ENCODE results near the gene MRPL43.

The MRPL43 gene

GRCh38 chr10:100948916-100949315 is 38.4 kb downstream of the MRPL43 start:
- no peak for TF ChIP-seq EZH2phosphoT487 (IDR thresholded peaks at IDR 0.05; ENCODE audit: borderline replicate concordance)
- no peak for TF ChIP-seq CTCF (conservative IDR thresholded peaks at IDR 0.05; ENCODE audit: low read length)
- Histone ChIP-seq H3K9me2 (replicated peaks; ENCODE audit: low read depth, low read length) (no peaks in the 10 kb centered on the region), H3K4me3 (ENCODE audit: low read length, poor library complexity, severe bottlenecking) (no peak overlapping the region), H3K36me3 (ENCODE audit: insufficient read depth, low read length) (peaks cover 74% of the 10 kb centered on the region), H3K9me3 (ENCODE audit: insufficient read depth, low read depth, low read length) (no peaks in the 10 kb centered on the region), H3F3A (ENCODE audit: low read depth) (peaks cover under 1% of the 10 kb centered on the region; the same call in 1 of the 2 replicates), H3K9ac (ENCODE audit: low read depth, low read length, poor library complexity, severe bottlenecking) (no peak overlapping the region), H3K4me2 (ENCODE audit: low read depth, low read length, poor library complexity, severe bottlenecking) (no peak overlapping the region), H3K27me3 (ENCODE audit: insufficient read depth, low read length, poor library complexity, severe bottlenecking) (no peaks in the 10 kb centered on the region), H3K4me1 (ENCODE audit: insufficient read depth, low read length, poor library complexity, severe bottlenecking) (peaks cover under 1% of the 10 kb centered on the region), H3K79me2 (ENCODE audit: insufficient read depth, low read length) (no peaks in the 10 kb centered on the region), H2AFZ (ENCODE audit: low read length) (no peak overlapping the region), H4K20me1 (ENCODE audit: insufficient read depth, low read length, poor library complexity, severe bottlenecking) (no peaks in the 10 kb centered on the region)

GRCh38 chr10:100945754-100946153 is 41.5 kb downstream of the MRPL43 start:
- Histone ChIP-seq H3K9ac (ENCODE audit: low read depth, low read length, poor library complexity, severe bottlenecking) (no peak overlapping the region), H3K9me2 (replicated peaks; ENCODE audit: low read depth, low read length) (no peaks in the 10 kb centered on the region), H3K9me3 (ENCODE audit: insufficient read depth, low read depth, low read length) (no peaks in the 10 kb centered on the region), H3K36me3 (ENCODE audit: insufficient read depth, low read length) (peaks cover 82% of the 10 kb centered on the region), H4K20me1 (ENCODE audit: insufficient read depth, low read length, poor library complexity, severe bottlenecking) (peaks cover 4% of the 10 kb centered on the region), H3K4me2 (ENCODE audit: low read depth, low read length, poor library complexity, severe bottlenecking) (no peak overlapping the region), H3K4me1 (ENCODE audit: insufficient read depth, low read length, poor library complexity, severe bottlenecking) (peaks cover 7% of the 10 kb centered on the region), H3K4me3 (ENCODE audit: low read length, poor library complexity, severe bottlenecking) (no peak overlapping the region), H3K79me2 (ENCODE audit: insufficient read depth, low read length) (no peaks in the 10 kb centered on the region), H2AFZ (ENCODE audit: low read length) (no peak overlapping the region), H3F3A (ENCODE audit: low read depth) (peaks cover 6% of the 10 kb centered on the region; the same call in 1 of the 2 replicates), H3K27me3 (ENCODE audit: insufficient read depth, low read length, poor library complexity, severe bottlenecking) (no peaks in the 10 kb centered on the region)
- no peak for TF ChIP-seq CTCF (conservative IDR thresholded peaks at IDR 0.05; ENCODE audit: low read length)
- TF ChIP-seq EZH2phosphoT487 (IDR thresholded peaks at IDR 0.05; ENCODE audit: borderline replicate concordance), result no peak

- H3K36me3 ChIP-seq (ENCODE audit: insufficient read depth, low read length), result peaks cover 81% of the 10 kb centered on the region
- H3K4me3 ChIP-seq (ENCODE audit: low read length, poor library complexity, severe bottlenecking), result peak overlapping the region; percentile 11
Observed at GRCh38 chr10:100943508-100943907, 43.8 kb downstream of the MRPL43 start.

More at GRCh38 chr10:100943508-100943907, 43.8 kb downstream of the MRPL43 start:
- H3K9me2 ChIP-seq (replicated peaks; ENCODE audit: low read depth, low read length), result no peaks in the 10 kb centered on the region
- peaks cover 4% of the 10 kb centered on the region for H4K20me1 ChIP-seq (ENCODE audit: insufficient read depth, low read length, poor library complexity, severe bottlenecking)
- no peaks in the 10 kb centered on the region for H3K79me2 ChIP-seq (ENCODE audit: insufficient read depth, low read length)
- H3K27me3 ChIP-seq (ENCODE audit: insufficient read depth, low read length, poor library complexity, severe bottlenecking), result no peaks in the 10 kb centered on the region
- H2AFZ ChIP-seq (ENCODE audit: low read length), result no peak overlapping the region
- TF ChIP-seq CTCF (conservative IDR thresholded peaks at IDR 0.05; ENCODE audit: low read length) (no peak), EZH2phosphoT487 (IDR thresholded peaks at IDR 0.05; ENCODE audit: borderline replicate concordance) (no peak)
- no peak overlapping the region for H3K9ac ChIP-seq (ENCODE audit: low read depth, low read length, poor library complexity, severe bottlenecking)
- peak overlapping the region; percentile 40 for H3K4me2 ChIP-seq (ENCODE audit: low read depth, low read length, poor library complexity, severe bottlenecking)
- peaks cover 6% of the 10 kb centered on the region; the same call in 1 of the 2 replicates for H3F3A ChIP-seq (ENCODE audit: low read depth)
- H3K9me3 ChIP-seq (ENCODE audit: insufficient read depth, low read depth, low read length), result no peaks in the 10 kb centered on the region
- peaks cover 7% of the 10 kb centered on the region for H3K4me1 ChIP-seq (ENCODE audit: insufficient read depth, low read length, poor library complexity, severe bottlenecking)
